Gastrocnemius medialis (tissue), 4 donors: ENCODE results near the gene ZFP36L2. TPM values are rescaled to one million over a fixed set of nuclear protein-coding genes. Genes with fewer than 3 reads are reported as not detected.
A peak's percentile ranks its signal among the peaks of the same experiment; 100 is the strongest.

Source experiments
- ATAC-seq, 2 donors: fragments of 150-250 bp; one replicate each; pipeline ENCODE4 v1.9.1; 2016
- DNase-seq, 2 donors: peaks; one replicate each; pipeline ENCODE4 v3.0.0-alpha.2; 2019
- H3K27ac ChIP-seq, 4 donors: fragments of 200-600 bp; sonication (generic); 1 replicate in 1 of 4; 2 replicates in 3 of 4; pipeline ENCODE4 v1.5.1; 2016 to 2018; ENCODE audit warnings: mild to moderate bottlenecking in 2 of 4, moderate library complexity in 1 of 4
- H3K27me3 ChIP-seq, 3 donors: fragments of 200-600 bp; sonication (generic) in 2 of 3; 1 replicate in 1 of 3; 2 replicates in 2 of 3; pipeline versions ENCODE4 v1.5.1 to v1.6.0; 2016 to 2019; ENCODE audit warnings: mild to moderate bottlenecking in 1 of 3, moderate library complexity in 1 of 3
- H3K36me3 ChIP-seq, 2 donors: fragments of 200-600 bp; sonication (generic) in 1 of 2; one replicate each; pipeline ENCODE4 v1.5.1; 2017 to 2018
- H3K4me1 ChIP-seq, 2 donors: fragments of 200-600 bp; sonication (generic) in 1 of 2; one replicate each; pipeline ENCODE4 v1.5.1; 2016 to 2017; ENCODE audit warnings: mild to moderate bottlenecking in 2 of 2
- H3K4me3 ChIP-seq, 4 donors: fragments of 200-600 bp; sonication (generic) in 3 of 4; 1 replicate in 1 of 4; 2 replicates in 3 of 4; pipeline ENCODE4 v1.5.1; 2016 to 2019; ENCODE audit warnings: mild to moderate bottlenecking in 2 of 4
- H3K9me3 ChIP-seq, 3 donors: fragments of 200-600 bp; sonication (generic) in 2 of 3; 1 replicate in 1 of 3; 2 replicates in 2 of 3; pipeline ENCODE4 v1.5.1; 2016 to 2019
- CTCF ChIP-seq, 5 experiments: fragments of 450-650 bp in 3 of 5; fragments of 200-600 bp in 2 of 5; sonication (generic) in 2 of 5; IDR thresholded peaks in 4 of 5; conservative IDR thresholded peaks in 1 of 5; 1 replicate in 4 of 5; 2 replicates in 1 of 5; pipeline ENCODE4 v1.5.1; 2016 to 2019; ENCODE audit warnings: antibody characterized with exemption in 5 of 5, mild to moderate bottlenecking in 3 of 5, moderate library complexity in 3 of 5
- POLR2A ChIP-seq, 2 donors: fragments of 450-650 bp; IDR thresholded peaks; one replicate each; pipeline ENCODE4 v1.6.1; 2017; ENCODE audit warnings: antibody characterized with exemption in 2 of 2, mild to moderate bottlenecking in 2 of 2, moderate library complexity in 2 of 2
- in situ Hi-C, 4 donors: fragments of 200-750 bp; cut with MboI; loops; one replicate each; pipeline versions ENCODE4 v1.15.0 to v1.8.0; 2017; ENCODE audit warnings: low sequenced_read_pairs in 4 of 4
- intact Hi-C: fragments of 100-400 bp; cut with DNase I; formaldehyde crosslinking; loops from one replicate; pipeline ENCODE4 v1.15.1; 2023; ENCODE audit warnings: low total_unique reads
- total RNA-seq, 4 donors: library from RNA; depleted of rRNA; stranded (reverse); fragments of >200 nt; gene quantifications; one replicate each; pipeline versions ENCODE4 v1.1.0 to v1.2.3, GENCODE V29; 2016

ZFP36L2 gene
- total RNA-seq, 4 donors from 2014 or later = 15.5 to 58.6 (median 44.8) TPM

- Histone ChIP-seq H3K9me3 (no peaks in the 10 kb centered on the region), H3K27me3 (no peaks in the 10 kb centered on the region), H3K4me3 (peak overlapping the region in 3 of 4 donors; percentile 37 to 99 (median 94)), H3K36me3 (peaks cover 0 to under 1% of the 10 kb centered on the region in 2 donors), H3K27ac (peak overlapping the region; percentile 99 to 100 (median 100)), H3K4me1 (peaks cover 61 to 64% of the 10 kb centered on the region in 2 donors)
- no peak for ATAC-seq
- peak in 1 of 2 donors; percentile 44 for DNase-seq
- intact Hi-C loops (no loop called here), in situ Hi-C loops (loop anchor here in 1 of 4 donors (5.0 kb wide), 1 partner anchor 40 kb away; no protein-coding TSS in a partner anchor)
- TF ChIP-seq POLR2A (IDR thresholded peaks at IDR 0.05) (peak in 1 of 2 donors; percentile 49), CTCF (IDR thresholded peaks at IDR 0.05 in 4 of 5, conservative IDR thresholded peaks at IDR 0.05 in 1 of 5) (peak in 1 of 5 experiments; percentile 2)
Observed at GRCh38 chr2:43217228-43218154, 8.9 kb downstream of the ZFP36L2 start.

- no peaks in the 10 kb centered on the region for H3K9me3 ChIP-seq
- intact Hi-C loops = no loop called here
- DNase-seq (no peak), ATAC-seq (no peak)
- H3K4me1 ChIP-seq = peaks cover 52 to 56% of the 10 kb centered on the region in 2 donors
- no peak overlapping the region for H3K4me3 ChIP-seq
- H3K36me3 ChIP-seq = no peaks in the 10 kb centered on the region
- no peaks in the 10 kb centered on the region for H3K27me3 ChIP-seq
- TF ChIP-seq POLR2A (IDR thresholded peaks at IDR 0.05) = no peak
- TF ChIP-seq CTCF (IDR thresholded peaks at IDR 0.05 in 4 of 5, conservative IDR thresholded peaks at IDR 0.05 in 1 of 5) = no peak
- in situ Hi-C loops = loop anchor here in 1 of 4 donors (5.0 kb wide), 1 partner anchor 39 kb away; no protein-coding TSS in a partner anchor
- peak overlapping the region; percentile 75 to 100 (median 100) for H3K27ac ChIP-seq
Observed at GRCh38 chr2:43216629-43217028, 9.8 kb downstream of the ZFP36L2 start.

DNA sequence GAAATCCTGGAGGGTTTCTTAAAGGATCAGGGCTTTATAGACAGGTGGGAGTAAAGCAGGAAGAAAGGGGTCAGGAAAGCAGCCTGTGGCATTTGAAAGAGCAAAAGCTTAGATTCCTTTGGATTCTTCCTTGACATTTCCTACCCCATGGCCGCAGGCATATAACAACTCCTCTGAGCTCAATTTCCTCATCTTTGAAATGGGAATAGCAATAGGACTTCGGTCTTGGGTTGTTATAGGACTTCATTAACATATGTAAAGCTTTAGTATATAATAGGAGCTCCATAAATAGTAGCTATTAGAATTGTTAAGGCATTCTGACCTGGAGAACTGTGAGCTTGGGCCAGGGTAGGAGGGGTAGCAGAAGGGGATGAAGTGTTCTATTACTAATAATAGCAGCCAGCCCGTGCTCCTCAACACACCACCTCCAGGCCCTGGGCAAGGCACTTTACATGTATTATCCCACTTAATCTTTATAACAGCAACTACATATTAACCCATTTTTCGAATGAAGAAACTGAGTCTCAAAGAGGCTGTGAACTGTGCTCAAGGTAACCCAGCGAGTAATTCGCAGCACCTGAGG lies 10.6 kb downstream of the ZFP36L2 start:
- in situ Hi-C loops (loop anchor here in 1 of 4 donors (5.0 kb wide), 1 partner anchor 38 kb away; no protein-coding TSS in a partner anchor), intact Hi-C loops (no loop called here)
- H3K36me3 ChIP-seq = no peaks in the 10 kb centered on the region
- no peaks in the 10 kb centered on the region for H3K9me3 ChIP-seq
- peak in 1 of 2 donors; percentile 32 for DNase-seq
- ATAC-seq = peak in 1 of 2 donors; percentile 55
- TF ChIP-seq CTCF (IDR thresholded peaks at IDR 0.05 in 4 of 5, conservative IDR thresholded peaks at IDR 0.05 in 1 of 5) (no peak), POLR2A (IDR thresholded peaks at IDR 0.05) (no peak)
- H3K27ac ChIP-seq = peak overlapping the region; percentile 75 to 100 (median 100)
- H3K4me1 ChIP-seq = peaks cover 43 to 47% of the 10 kb centered on the region in 2 donors
- no peak overlapping the region for H3K4me3 ChIP-seq
- no peaks in the 10 kb centered on the region for H3K27me3 ChIP-seq

DNA sequence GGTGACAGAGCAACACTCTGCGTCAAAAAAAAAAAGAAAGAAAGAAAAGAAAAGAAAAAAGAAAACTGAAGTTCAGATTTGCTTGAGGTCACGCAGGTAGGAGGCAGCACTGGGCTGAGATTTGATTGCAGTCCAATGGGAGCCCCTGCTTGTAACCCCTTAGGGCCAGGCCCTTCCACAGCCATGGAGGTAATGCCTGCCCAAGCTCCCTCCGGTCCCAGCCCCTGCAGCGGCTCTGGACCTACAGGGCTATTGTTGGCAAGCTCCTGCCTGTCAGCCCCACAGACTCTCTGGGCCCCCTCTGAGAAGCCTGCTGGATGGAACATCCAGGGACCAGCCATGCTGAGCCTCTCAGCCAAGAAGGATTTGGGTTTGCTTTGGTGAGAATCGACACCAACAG lies 12.2 kb downstream of the ZFP36L2 start:
- in situ Hi-C loops = no loop called here
- no peaks in the 10 kb centered on the region for H3K9me3 ChIP-seq
- peak overlapping the region in 3 of 4 donors; percentile 4 to 100 (median 99) for H3K27ac ChIP-seq
- intact Hi-C loops = no loop called here
- H3K4me3 ChIP-seq = no peak overlapping the region
- H3K27me3 ChIP-seq = no peaks in the 10 kb centered on the region
- DNase-seq (no peak), ATAC-seq (no peak)
- H3K36me3 ChIP-seq = no peaks in the 10 kb centered on the region
- H3K4me1 ChIP-seq = peaks cover 31 to 35% of the 10 kb centered on the region in 2 donors
- TF ChIP-seq POLR2A (IDR thresholded peaks at IDR 0.05) (no peak), CTCF (IDR thresholded peaks at IDR 0.05 in 4 of 5, conservative IDR thresholded peaks at IDR 0.05 in 1 of 5) (no peak)
